Measurements from ENCODE around the gene FBN2. TPM values are rescaled to one million over a fixed set of nuclear protein-coding genes. Genes with fewer than 3 reads are reported as not detected.

The FBN2 gene
- total RNA-seq, 1 experiment from 2014 or later, result 1.6 TPM

DNA sequence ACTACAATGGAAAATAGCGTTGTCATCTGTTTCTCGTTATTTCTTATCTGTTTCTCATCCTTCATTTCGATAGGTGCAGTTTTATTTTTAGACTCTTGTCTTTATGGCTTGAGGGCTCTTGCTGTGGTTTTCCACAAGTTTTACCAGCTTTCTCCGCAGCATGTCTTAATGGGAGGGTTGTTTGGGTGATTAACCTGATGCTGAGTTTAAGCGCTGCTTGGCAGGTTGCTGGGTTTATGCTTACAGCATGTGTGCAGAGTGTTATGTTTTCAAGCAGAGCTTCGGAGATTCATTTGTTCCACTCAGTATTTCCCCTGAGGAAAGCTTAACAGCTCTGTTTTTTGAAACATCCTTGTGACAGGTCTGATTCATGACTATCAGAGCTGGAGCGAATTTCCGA, 300.5 kb downstream of the FBN2 start:
- ChIA-PET CTCF (no interaction called here), POLR2A (ENCODE audit: low non-redundant PET) (no interaction called here)
- H3K27ac ChIP-seq (ENCODE audit: low read depth, low read length, poor library complexity, severe bottlenecking), result no peak overlapping the region
- no TSS peak for BruUV-seq (replicated peaks)
- DNase-seq (ENCODE audit: low spot score), result no peak
- peaks cover 22% of the 10 kb centered on the region for H3K27me3 ChIP-seq (replicated peaks; ENCODE audit: insufficient read depth, low read depth, low read length, poor library complexity)
- no peaks in the 10 kb centered on the region for H3K9me3 ChIP-seq (ENCODE audit: low read depth, low read length, poor library complexity, severe bottlenecking)
- H3K4me1 ChIP-seq (ENCODE audit: insufficient read depth, low read length, poor library complexity, severe bottlenecking), result no peaks in the 10 kb centered on the region
- H3K4me3 ChIP-seq (ENCODE audit: low read depth, low read length, poor library complexity, severe bottlenecking), result no peak overlapping the region
- TF ChIP-seq, protein P1, sequence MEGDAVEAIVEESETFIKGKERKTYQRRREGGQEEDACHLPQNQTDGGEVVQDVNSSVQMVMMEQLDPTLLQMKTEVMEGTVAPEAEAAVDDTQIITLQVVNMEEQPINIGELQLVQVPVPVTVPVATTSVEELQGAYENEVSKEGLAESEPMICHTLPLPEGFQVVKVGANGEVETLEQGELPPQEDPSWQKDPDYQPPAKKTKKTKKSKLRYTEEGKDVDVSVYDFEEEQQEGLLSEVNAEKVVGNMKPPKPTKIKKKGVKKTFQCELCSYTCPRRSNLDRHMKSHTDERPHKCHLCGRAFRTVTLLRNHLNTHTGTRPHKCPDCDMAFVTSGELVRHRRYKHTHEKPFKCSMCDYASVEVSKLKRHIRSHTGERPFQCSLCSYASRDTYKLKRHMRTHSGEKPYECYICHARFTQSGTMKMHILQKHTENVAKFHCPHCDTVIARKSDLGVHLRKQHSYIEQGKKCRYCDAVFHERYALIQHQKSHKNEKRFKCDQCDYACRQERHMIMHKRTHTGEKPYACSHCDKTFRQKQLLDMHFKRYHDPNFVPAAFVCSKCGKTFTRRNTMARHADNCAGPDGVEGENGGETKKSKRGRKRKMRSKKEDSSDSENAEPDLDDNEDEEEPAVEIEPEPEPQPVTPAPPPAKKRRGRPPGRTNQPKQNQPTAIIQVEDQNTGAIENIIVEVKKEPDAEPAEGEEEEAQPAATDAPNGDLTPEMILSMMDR (conservative IDR thresholded peaks at IDR 0.05; ENCODE audit: low read depth, low read length), result no peak
- TF ChIP-seq EZH2 (IDR thresholded peaks at IDR 0.05; ENCODE audit: borderline replicate concordance, low read depth, low read length, poor library complexity, severe bottlenecking), result no peak
- no peaks in the 10 kb centered on the region for H3K36me3 ChIP-seq (ENCODE audit: insufficient read depth, low read length, poor library complexity, severe bottlenecking)
- intact Hi-C loops (cut with micrococcal nuclease; ENCODE audit: unreplicated experiment), result no loop called here

DNA sequence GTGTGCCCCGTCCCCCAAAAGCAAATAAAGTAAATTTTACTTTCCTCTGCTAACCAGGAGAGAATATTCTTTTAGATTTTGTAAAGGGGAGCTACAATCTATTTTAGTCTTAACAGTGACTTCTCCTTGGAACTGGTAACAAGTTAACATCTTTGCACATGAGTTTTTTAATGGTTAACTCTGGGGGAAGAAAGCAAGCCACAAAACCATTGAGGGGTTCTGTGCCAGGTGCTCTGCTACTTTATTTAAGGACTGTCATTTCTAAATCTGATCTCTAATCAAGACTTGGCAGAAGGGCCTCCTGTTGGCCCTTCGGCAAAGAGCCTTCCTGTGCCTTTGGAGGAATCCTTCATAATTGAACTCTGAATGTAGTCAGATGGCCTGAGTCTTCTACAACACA, 301.0 kb downstream of the FBN2 start:
- H3K9me3 ChIP-seq (ENCODE audit: low read depth, low read length, poor library complexity, severe bottlenecking), result no peaks in the 10 kb centered on the region
- TF ChIP-seq, protein P1 (conservative IDR thresholded peaks at IDR 0.05; ENCODE audit: low read depth, low read length), result no peak
- no peak for TF ChIP-seq EZH2 (IDR thresholded peaks at IDR 0.05; ENCODE audit: borderline replicate concordance, low read depth, low read length, poor library complexity, severe bottlenecking)
- intact Hi-C loops (cut with micrococcal nuclease; ENCODE audit: unreplicated experiment), result no loop called here

DNA sequence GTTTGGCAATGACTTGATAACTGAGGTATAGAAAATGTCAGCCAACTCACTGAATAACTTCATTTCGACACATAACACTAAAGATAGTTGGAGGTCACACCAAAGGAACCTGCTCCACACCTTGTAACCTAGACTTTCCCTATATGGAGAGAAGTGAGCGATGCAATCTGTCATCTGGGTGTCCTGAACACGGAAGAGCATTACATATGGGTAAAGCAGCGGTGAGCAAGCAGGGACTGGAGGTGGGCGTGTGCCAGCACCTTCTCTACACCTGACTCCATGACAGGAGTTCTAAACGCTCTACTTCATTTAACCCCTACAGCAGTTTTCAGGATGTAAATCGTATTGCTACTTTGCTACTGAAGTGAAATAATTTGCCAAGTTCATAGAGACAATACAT, 301.7 kb downstream of the FBN2 start:
- BruUV-seq (replicated peaks), result no TSS peak
- no peak for DNase-seq (ENCODE audit: low spot score)
- H3K4me3 ChIP-seq (ENCODE audit: low read depth, low read length, poor library complexity, severe bottlenecking), result no peak overlapping the region
- CTCF ChIA-PET, result no interaction called here
- intact Hi-C loops (cut with micrococcal nuclease; ENCODE audit: unreplicated experiment), result no loop called here
- no peaks in the 10 kb centered on the region for H3K36me3 ChIP-seq (ENCODE audit: insufficient read depth, low read length, poor library complexity, severe bottlenecking)
- POLR2A ChIA-PET (ENCODE audit: low non-redundant PET), result no interaction called here
- no peak overlapping the region for H3K27ac ChIP-seq (ENCODE audit: low read depth, low read length, poor library complexity, severe bottlenecking)
- H3K9me3 ChIP-seq (ENCODE audit: low read depth, low read length, poor library complexity, severe bottlenecking), result no peaks in the 10 kb centered on the region
- peaks cover 22% of the 10 kb centered on the region for H3K27me3 ChIP-seq (replicated peaks; ENCODE audit: insufficient read depth, low read depth, low read length, poor library complexity)
- TF ChIP-seq EZH2 (IDR thresholded peaks at IDR 0.05; ENCODE audit: borderline replicate concordance, low read depth, low read length, poor library complexity, severe bottlenecking), result no peak
- TF ChIP-seq, protein P1 (conservative IDR thresholded peaks at IDR 0.05; ENCODE audit: low read depth, low read length), result no peak
- no peaks in the 10 kb centered on the region for H3K4me1 ChIP-seq (ENCODE audit: insufficient read depth, low read length, poor library complexity, severe bottlenecking)

More for the DNA sequence above, 301.0 kb downstream of the FBN2 start:
- peaks cover 22% of the 10 kb centered on the region for H3K27me3 ChIP-seq (replicated peaks; ENCODE audit: insufficient read depth, low read depth, low read length, poor library complexity)
- H3K27ac ChIP-seq (ENCODE audit: low read depth, low read length, poor library complexity, severe bottlenecking), result no peak overlapping the region
- H3K4me1 ChIP-seq (ENCODE audit: insufficient read depth, low read length, poor library complexity, severe bottlenecking), result no peaks in the 10 kb centered on the region
- no peaks in the 10 kb centered on the region for H3K36me3 ChIP-seq (ENCODE audit: insufficient read depth, low read length, poor library complexity, severe bottlenecking)
- DNase-seq (ENCODE audit: low spot score), result no peak
- BruUV-seq (replicated peaks), result no TSS peak
- ChIA-PET POLR2A (ENCODE audit: low non-redundant PET) (no interaction called here), CTCF (no interaction called here)
- no peak overlapping the region for H3K4me3 ChIP-seq (ENCODE audit: low read depth, low read length, poor library complexity, severe bottlenecking)

Measured in A673 (cell line).